Measurements from ENCODE around the gene VWA5A.

DNA sequence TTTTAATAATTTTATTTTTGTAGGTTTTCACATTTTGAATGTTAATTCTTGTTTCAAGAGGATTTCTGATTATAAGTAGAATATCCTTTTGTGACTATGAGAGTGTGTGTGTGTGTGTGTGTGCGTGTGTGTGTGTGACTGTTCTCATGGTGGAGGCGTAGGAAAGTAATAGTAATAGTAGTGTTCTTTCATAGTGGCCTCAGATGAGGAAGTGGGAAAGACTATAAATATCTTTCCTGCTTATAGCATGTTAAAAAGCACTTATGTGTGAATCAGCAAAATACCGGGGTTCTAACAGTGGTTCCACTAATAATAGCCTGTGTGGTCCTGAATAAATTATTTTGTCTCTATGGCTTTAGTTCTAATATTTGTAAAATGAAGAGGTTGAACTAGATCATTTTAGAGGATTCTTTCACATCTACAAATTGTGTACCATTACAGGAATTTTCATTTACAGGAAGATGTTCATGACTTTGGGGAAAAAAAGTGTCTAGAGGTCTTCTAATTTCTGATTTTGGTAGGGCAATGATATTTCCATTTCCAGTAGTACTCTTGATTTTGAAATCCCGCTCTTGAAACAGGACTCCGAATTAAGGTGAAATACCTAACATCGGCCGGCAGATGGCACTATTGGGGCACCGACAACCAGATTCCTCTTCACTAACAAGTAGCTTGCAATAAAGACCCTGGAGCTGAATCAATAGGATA lies 44.2 kb upstream of the VWA5A start:
- TF ChIP-seq CEBPB (IDR thresholded peaks at IDR 0.05) (no peak), ZSCAN20 (CRISPR knock-in tag; IDR thresholded peaks at IDR 0.05) (no peak), EP300 (IDR thresholded peaks at IDR 0.05) (no peak), HDAC2 (IDR thresholded peaks at IDR 0.05) (no peak), POLR2A (IDR thresholded peaks at IDR 0.05; ENCODE audit: low read length) (no peak), RARB (CRISPR knock-in tag; IDR thresholded peaks at IDR 0.05) (no peak), BHLHE40 (IDR thresholded peaks at IDR 0.05; ENCODE audit: low read depth, low read length) (no peak), MAZ (IDR thresholded peaks at IDR 0.05; ENCODE audit: borderline replicate concordance, low read depth, low read length) (no peak)
- TF ChIP-seq, protein P1, sequence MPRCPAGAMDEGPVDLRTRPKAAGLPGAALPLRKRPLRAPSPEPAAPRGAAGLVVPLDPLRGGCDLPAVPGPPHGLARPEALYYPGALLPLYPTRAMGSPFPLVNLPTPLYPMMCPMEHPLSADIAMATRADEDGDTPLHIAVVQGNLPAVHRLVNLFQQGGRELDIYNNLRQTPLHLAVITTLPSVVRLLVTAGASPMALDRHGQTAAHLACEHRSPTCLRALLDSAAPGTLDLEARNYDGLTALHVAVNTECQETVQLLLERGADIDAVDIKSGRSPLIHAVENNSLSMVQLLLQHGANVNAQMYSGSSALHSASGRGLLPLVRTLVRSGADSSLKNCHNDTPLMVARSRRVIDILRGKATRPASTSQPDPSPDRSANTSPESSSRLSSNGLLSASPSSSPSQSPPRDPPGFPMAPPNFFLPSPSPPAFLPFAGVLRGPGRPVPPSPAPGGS (IDR thresholded peaks at IDR 0.05): no peak
- TF ChIP-seq, protein P2, sequence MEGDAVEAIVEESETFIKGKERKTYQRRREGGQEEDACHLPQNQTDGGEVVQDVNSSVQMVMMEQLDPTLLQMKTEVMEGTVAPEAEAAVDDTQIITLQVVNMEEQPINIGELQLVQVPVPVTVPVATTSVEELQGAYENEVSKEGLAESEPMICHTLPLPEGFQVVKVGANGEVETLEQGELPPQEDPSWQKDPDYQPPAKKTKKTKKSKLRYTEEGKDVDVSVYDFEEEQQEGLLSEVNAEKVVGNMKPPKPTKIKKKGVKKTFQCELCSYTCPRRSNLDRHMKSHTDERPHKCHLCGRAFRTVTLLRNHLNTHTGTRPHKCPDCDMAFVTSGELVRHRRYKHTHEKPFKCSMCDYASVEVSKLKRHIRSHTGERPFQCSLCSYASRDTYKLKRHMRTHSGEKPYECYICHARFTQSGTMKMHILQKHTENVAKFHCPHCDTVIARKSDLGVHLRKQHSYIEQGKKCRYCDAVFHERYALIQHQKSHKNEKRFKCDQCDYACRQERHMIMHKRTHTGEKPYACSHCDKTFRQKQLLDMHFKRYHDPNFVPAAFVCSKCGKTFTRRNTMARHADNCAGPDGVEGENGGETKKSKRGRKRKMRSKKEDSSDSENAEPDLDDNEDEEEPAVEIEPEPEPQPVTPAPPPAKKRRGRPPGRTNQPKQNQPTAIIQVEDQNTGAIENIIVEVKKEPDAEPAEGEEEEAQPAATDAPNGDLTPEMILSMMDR (IDR thresholded peaks at IDR 0.05): peak; percentile 68
- TF ChIP-seq, protein P3, sequence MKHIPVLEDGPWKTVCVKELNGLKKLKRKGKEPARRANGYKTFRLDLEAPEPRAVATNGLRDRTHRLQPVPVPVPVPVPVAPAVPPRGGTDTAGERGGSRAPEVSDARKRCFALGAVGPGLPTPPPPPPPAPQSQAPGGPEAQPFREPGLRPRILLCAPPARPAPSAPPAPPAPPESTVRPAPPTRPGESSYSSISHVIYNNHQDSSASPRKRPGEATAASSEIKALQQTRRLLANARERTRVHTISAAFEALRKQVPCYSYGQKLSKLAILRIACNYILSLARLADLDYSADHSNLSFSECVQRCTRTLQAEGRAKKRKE (CRISPR knock-in tag; IDR thresholded peaks at IDR 0.05; ENCODE audit: low read depth): no peak
- TF ChIP-seq, protein P4, sequence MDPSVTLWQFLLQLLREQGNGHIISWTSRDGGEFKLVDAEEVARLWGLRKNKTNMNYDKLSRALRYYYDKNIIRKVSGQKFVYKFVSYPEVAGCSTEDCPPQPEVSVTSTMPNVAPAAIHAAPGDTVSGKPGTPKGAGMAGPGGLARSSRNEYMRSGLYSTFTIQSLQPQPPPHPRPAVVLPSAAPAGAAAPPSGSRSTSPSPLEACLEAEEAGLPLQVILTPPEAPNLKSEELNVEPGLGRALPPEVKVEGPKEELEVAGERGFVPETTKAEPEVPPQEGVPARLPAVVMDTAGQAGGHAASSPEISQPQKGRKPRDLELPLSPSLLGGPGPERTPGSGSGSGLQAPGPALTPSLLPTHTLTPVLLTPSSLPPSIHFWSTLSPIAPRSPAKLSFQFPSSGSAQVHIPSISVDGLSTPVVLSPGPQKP (IDR thresholded peaks at IDR 0.05; ENCODE audit: low read depth, low read length): no peak

Data from A549 (cell line).